Astrocyte of the cerebellum (primary cell): ENCODE results near the gene HERC5.
"Not testable (repeated sequence)": the region's sequence is repeated elsewhere in the genome, so short reads cannot be mapped to it uniquely, and the experiment has no call there.

Experiments
- DNase-seq: peaks from one replicate; pipeline ENCODE4 v3.0.0-alpha.2; 2011; ENCODE audit warnings: low read depth
- H3K4me3 ChIP-seq: 2 replicates; pipeline ENCODE4 v1.5.1; 2011; ENCODE audit warnings: mild to moderate bottlenecking, low read depth, low read length, moderate library complexity
- CTCF ChIP-seq: IDR thresholded peaks from 2 replicates; pipeline ENCODE4 v1.5.1; 2012; ENCODE audit warnings: low read length, low read depth, moderate library complexity, mild to moderate bottlenecking; ENCODE audit errors: missing control alignments
- in situ Hi-C: cut with HindIII; loops from 2 replicates; pipeline ENCODE4 v1.10.0; 2017; ENCODE audit warnings: low sequenced_read_pairs

Gene HERC5

GRCh38 chr4:88533088-88533790 lies 76.3 kb downstream of the HERC5 start:
- in situ Hi-C loops: no loop called here
- H3K4me3 ChIP-seq: no peak overlapping the region
- no peak for TF ChIP-seq CTCF
- DNase-seq: no peak

GRCh38 chr4:88533937-88534750 lies 77.2 kb downstream of the HERC5 start:
- no peak for TF ChIP-seq CTCF
- DNase-seq: peak; percentile 75
- no peak overlapping the region for H3K4me3 ChIP-seq
- in situ Hi-C loops: no loop called here

- H3K4me3 ChIP-seq: no peak overlapping the region
- no peak for DNase-seq
- TF ChIP-seq CTCF: no peak
- in situ Hi-C loops: no loop called here
Measured at GRCh38 chr4:88535090-88535755, 78.3 kb downstream of the HERC5 start.

GRCh38 chr4:88537709-88538108 lies 80.8 kb downstream of the HERC5 start:
- no peak for DNase-seq
- no peak overlapping the region for H3K4me3 ChIP-seq
- TF ChIP-seq CTCF: no peak
- in situ Hi-C loops: no loop called here

GRCh38 chr4:88539322-88540068 lies 82.6 kb downstream of the HERC5 start:
- not testable (repeated sequence) for DNase-seq

More at GRCh38 chr4:88539322-88540068, 82.6 kb downstream of the HERC5 start:
- in situ Hi-C loops, H3K4me3 ChIP-seq: not testable (repeated sequence)
- TF ChIP-seq CTCF: peak; percentile 55
